ENCODE measurements around the gene ATP6V1A. TPM values are rescaled to one million over a fixed set of nuclear protein-coding genes. Genes with fewer than 3 reads are reported as not detected.
A peak's percentile ranks its signal among the peaks of the same experiment; 100 is the strongest.

The ATP6V1A gene
- 10 to 100 TPM; 38.5 to 42.5 TPM for total RNA-seq
- long read RNA-seq, donor 1, full-length matches to known transcripts = 3 of 8 reads
- long read RNA-seq, donor 1, partial matches to known transcripts = 2 of 8 reads
- long read RNA-seq, donor 1, other reads (novel, unspliced or antisense) = 3 of 8 reads
- long read RNA-seq, donor 2, full-length matches to known transcripts = 18 of 25 reads
- long read RNA-seq, donor 2, partial matches to known transcripts = 3 of 25 reads
- long read RNA-seq, donor 2, other reads (novel, unspliced or antisense) = 4 of 25 reads

DNA sequence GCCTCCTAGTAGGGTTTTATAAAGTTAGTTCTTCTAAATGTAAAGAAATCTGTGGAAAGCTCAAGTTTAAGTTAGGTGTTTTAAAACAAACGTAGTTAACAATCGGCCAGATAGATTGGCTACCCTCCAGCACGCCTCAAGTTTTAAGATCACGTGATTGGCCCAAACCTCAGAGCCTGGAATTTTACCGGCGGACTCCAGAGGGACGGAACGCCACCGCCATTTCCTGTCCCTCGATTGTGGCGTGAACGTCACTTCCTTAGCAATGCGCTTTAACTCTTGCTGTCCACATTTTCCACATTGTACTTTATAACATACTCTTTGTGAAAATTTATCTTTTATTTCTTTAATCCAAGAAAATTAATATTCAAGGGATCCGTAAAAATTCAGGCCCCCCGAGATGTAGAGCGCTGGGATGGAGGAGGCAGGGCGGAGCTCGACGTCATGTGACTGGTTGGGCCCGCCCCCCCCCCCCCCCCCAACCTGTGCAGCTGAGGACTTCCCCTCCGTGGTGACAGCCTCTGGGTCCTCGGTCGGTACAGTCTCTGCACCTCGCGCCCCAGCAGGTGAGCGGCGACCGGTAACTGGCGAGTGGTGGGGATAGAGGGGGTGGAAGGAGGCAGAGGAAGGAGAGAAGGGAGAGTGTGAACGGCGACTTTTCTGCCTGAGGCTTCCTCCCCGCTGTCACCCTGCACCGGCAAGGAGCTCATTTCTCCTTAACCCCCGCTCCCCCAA lies at the start of gene ATP6V1A:
TSS of gene ATP6V1A (plus strand) at position 488 of the 735 bp plus-strand sequence. CDS start 31,719 bp downstream, outside the sequence.
- intact Hi-C loops (cut with DNase I) = no loop called here
- peak; percentile 96 for DNase-seq (ENCODE audit: low spot score)

DNA sequence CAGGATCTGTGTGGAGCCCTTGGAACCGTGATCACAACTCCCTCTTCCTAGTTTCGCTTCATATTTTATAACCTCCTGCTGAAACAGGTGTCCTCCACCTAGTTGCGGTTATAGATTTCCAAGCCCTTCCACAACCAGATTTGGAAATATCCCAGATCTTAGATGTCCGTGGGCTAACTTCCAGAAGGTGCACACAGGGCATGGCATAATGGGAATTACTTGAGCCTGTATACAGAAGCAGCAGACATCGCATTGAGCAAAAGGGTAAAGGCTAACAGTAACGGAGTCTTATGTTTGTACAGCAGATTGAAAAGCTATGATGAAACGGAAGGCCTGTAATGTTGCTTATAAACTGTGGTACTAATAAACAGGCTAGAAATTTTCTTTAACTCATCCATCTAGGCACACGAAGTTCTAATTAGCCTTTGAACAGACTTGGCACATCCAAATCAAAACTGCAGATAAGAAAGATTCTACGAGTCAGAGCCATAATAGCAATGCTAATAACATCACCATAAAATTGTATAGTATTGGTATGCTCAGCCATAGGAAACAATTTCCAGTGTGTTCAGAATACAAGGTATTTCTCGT lies 49.2 kb upstream of the ATP6V1A start:
- intact Hi-C loops (cut with DNase I) = no loop called here
- DNase-seq (ENCODE audit: low spot score) = no peak

DNA sequence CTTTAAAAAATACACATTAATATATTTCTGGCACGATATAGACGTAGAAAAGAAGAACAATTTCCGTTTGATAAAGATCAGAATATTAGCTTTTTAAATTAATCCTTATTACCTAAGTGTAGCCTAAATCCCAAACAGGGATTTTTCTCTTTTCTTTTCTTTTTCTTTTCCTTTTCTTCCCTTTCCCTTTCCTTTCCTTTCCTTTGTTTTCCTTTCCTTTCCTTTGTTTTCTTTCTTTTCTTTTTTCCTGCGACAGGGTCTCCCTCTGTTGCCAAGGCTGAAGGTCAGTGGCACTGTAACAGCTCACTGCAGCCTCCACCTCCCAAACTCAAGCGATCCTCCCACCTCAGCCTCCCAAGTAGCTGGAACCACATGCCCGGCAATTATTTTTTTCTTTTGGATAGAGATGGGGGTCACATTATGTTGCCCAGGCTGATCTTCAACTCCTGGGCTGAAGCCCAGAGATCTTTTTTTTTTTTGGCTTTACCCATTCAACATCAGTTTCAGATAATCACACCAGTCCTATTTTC lies 48.6 kb upstream of the ATP6V1A start:
- intact Hi-C loops (cut with DNase I) = no loop called here
- no peak for DNase-seq (ENCODE audit: low spot score)

DNA sequence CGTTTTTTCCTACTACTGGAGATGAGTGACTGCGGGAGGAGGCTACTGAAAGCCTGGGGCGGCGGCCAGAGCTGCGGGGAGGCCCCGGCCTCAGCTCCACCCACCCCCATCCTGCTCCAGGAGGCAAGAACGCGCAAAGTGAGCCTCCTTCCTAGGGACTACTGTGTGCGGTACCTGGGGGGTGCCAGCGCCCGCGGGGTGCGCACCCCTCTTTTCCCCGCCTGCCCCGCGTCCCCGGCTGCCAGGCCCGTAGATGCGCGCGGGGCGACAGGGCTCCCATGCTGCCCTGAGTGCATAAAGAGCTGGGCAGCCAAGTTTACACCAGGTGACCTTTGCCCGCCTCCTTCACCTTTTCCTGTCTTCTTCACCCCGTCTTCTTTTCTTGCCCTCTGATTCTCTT lies 47.9 kb upstream of the ATP6V1A start:
- intact Hi-C loops (cut with DNase I) = no loop called here
- no peak for DNase-seq (ENCODE audit: low spot score)

DNA sequence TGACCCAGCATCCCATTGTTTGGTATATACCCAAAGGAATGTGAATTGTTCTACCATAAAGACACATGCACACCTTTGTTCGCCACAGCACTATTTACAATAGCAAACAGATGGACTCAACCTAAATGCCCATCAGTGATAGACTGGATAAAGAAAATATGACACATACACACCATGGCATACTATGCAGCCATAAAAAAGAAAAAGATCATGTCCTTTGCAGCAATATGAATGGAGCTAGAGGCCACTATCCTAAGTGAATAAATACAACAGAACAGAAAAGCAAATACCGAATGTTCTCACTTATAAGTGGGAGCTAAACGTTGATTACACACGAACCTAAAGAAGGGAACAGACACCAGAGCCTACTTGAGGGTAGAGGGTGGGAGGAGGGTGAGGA lies 39.0 kb upstream of the ATP6V1A start:
- intact Hi-C loops (cut with DNase I) = no loop called here

DNA sequence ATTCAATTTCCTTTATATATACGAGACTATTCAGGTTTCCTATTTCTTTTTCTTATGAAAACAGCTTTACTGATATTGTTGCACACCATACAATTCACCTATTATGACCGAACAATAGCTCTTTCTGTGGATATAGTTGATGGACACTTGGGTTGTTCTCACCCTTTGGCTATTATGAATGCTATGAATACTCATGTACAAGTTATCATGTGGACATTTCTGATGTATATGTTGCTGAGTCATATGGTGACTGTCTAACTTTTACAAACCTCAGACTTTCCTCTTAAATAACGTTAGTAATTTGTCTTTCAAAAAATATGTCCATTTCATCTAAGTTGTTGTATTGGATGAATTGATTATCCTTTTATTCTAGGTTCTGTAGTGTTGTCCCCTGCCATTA lies 34.7 kb upstream of the ATP6V1A start:
- no peak for DNase-seq (ENCODE audit: low spot score)
- intact Hi-C loops (cut with DNase I) = no loop called here

More for the DNA sequence above, 39.0 kb upstream of the ATP6V1A start:
- DNase-seq (ENCODE audit: low spot score) = no peak

DNA sequence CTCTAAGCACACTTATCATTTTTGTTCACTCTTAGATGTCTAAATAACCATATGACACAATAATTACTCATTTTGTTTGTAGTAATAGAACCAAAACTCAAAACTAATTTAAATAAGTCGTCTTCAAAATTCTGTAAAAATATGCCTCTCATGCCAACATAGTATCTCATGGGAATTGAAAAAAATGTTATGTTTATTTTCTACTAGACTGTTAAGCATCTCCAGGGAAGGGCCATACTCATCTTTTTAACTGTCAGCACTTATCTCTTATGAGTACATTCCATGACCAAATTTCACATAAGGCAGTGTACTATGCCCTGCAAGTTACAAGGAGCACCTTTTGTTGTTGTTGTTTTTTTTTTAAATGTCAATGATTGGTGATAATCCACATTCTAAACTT lies 32.1 kb upstream of the ATP6V1A start:
- intact Hi-C loops (cut with DNase I) = no loop called here
- no peak for DNase-seq (ENCODE audit: low spot score)

DNA sequence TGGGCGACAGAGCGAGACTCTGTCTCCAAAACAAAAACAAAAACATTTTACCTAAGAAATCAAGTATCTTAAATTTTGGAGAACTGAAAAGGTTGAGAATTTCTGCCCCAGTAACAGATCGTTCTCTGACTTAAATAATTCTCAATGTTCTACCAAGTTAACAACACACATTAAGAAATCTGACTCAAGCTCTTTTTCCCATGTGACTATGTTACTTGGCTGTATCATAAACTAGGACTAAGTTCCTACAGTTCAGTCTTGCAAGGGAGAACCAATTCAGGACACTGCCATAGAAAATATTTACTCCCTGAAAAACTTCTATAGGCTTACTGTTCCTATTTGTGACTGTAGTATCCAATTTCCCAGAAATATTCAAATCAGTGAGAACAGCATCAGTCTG lies 29.5 kb upstream of the ATP6V1A start:
- intact Hi-C loops (cut with DNase I) = no loop called here
- DNase-seq (ENCODE audit: low spot score) = no peak

DNA sequence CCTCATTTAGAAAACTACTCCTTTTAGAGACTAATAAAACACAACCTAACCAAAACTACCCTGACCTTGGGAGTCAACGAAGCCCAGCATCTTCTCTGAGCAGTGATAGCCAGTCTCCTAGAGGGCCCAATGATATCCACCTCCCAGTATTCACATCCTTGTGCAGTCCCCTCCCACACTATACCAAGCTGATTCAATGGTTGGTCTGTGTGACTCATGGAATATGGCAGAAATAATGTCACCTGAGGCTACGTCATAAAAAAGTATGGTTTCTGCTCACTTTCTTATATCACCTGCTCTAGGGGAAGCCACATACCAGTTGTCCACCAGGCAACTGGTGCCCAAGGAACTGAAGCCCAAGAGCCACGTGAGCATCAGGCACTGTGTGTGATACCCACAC lies 29.0 kb upstream of the ATP6V1A start:
- intact Hi-C loops (cut with DNase I) = no loop called here
- DNase-seq (ENCODE audit: low spot score) = no peak

DNA sequence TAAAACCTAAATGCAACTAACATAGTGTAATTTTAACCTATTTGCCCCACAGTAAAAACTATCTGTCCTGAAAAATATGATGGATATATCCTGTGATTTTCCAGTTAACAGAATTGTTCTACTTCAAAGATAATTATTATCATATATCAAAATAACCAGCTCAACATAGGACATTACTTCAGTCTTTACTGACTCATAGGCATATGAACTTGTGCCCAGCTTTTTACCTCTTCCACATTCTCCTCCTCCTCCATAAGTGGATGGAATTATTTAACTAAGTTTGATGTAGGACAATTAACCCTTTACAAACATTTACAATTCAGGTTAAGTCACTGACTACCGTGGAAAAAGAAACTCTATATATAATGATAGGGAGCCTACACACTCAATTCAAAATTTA lies 27.5 kb upstream of the ATP6V1A start:
- DNase-seq (ENCODE audit: low spot score) = no peak
- intact Hi-C loops (cut with DNase I) = no loop called here

DNA sequence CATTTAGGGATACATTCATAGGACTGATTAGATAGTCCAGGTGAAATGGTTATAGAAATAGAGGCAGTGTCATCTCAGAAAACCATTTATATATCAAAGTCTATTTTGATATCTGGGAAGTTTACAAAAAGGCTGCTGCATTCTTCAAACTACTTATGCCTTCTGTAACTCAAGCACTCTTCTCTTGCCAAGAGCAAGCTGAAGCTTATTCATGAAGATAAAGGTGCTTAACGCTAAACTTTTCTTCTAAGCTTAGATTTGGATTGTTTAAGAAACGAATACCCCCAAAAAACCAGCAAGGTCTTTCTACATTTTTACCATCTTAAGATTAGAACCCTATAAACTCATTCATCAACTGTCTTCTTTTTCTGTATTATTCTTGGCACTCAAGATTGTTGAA lies 27.1 kb upstream of the ATP6V1A start:
- no peak for DNase-seq (ENCODE audit: low spot score)
- intact Hi-C loops (cut with DNase I) = no loop called here

DNA sequence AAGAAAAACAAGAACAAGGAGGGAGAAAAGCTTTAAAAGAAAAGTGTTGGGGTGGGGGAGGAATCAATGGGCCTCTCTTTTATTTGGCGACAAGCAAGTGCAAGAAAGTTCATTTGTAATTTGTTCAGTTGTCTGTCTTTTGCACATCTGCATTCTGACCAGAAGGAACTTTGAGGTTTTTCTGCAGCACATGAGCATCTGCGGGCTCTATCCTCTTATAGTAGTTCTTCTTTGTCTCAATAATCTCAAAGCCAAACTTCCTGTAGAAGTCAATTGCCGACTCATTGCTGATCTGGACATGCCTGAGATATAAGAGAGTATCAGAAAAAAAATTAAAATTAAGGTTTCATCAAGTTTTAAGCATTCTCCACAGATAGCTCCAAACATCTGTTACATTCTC lies 25.2 kb upstream of the ATP6V1A start:
- no peak for DNase-seq (ENCODE audit: low spot score)
- intact Hi-C loops (cut with DNase I) = no loop called here

DNA sequence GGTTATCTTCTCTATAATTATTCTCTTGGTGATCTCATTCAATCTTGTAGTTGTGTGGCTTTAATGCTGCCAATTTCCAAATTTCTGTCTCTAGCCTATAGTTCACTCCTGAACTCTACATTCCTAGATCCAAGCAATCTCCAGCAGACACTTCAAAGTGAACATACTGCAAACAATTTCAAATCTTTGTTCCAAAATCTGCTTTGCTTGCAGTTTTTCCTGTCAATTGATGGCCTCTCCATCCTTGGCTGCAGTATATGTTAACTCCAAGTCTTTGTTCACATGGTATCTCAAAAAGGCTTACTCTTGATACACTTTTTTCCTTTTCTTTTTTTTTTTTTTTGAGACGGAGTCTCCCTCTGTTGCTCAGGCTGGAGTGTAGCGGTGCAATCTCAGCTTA lies 18.2 kb upstream of the ATP6V1A start:
- no peak for DNase-seq (ENCODE audit: low spot score)
- intact Hi-C loops (cut with DNase I) = no loop called here

DNA sequence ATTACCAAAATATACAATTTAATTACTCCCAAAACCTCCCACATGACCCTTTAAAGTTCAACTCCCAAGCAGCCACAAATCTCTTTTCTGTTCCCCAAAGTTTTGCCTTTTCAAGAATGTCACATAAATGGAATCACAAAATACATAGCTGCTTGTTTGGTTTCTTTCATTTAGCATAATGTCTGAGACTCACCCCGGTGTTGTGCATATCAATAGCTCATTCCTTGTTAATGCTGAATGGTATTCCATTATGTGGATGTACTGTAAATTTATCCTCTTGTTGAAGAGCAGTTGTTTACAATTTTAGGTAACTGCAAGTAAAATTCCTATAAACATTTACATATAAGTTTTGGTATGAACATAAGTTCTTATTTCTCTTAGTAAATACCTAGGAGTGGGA lies 16.3 kb upstream of the ATP6V1A start:
- DNase-seq (ENCODE audit: low spot score) = no peak
- intact Hi-C loops (cut with DNase I) = no loop called here

DNA sequence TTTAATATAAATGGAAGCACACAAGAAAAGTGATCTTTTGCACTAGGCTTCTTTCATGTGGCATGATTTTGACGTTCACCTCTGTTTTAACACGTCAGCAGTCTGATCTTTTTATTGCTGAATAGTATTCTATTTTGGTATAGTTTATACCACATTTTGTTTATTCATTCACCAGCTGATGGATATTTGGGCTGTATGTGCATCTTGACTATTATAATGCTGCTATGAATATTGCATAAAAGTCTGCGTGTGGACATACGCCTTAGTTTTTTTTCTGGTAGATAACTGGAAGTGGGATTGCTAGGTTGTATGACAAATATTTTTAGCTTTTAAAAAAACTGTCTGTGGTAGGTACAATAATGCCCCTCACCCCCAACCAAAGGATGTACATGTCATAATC lies 15.1 kb upstream of the ATP6V1A start:
- no peak for DNase-seq (ENCODE audit: low spot score)
- intact Hi-C loops (cut with DNase I) = no loop called here

DNA sequence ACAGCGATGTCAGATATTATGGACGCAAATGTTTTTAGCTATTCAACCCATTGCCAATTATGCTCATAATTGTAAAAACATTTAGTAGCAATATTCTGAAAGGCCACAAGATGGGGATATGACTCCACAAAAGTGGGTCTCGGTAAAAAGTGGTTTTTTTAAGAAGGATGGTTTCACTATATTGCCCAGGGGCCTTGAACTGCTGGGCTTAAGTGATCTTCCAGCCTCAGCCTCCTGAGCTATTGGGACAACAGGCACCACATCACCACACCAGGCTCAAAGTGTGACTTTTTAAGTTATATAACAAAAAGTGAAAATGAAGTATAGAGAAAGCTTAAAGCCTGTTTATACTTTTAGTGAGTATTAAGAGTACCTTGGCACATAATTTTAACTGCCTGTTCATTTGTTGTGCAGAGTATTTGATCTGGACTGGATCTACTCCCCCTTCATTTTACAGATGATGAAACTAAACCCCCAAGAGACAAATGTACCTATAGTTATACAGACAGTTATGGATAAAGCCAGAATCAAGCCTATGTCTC lies 10.2 kb upstream of the ATP6V1A start:
- DNase-seq (ENCODE audit: low spot score) = no peak
- intact Hi-C loops (cut with DNase I) = no loop called here

DNA sequence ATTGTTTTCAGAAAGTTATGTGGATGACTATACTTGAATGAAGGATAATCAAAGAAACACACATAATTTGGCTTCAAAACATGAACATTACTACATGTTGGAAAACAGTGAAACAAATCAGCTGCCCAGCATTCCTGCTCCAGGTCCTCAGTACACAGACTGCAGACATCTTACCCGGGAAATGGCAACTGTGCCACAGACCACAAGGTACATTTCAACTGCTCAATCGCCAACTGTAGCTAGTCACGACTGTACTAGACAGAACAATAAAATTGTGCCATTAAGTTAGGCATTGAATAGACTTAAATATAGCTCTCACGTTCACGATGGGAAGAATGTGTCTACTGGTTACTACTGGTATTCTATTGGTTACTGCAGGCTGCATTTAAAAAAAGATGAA lies 5.7 kb upstream of the ATP6V1A start:
- DNase-seq (ENCODE audit: low spot score) = no peak
- intact Hi-C loops (cut with DNase I) = no loop called here

DNA sequence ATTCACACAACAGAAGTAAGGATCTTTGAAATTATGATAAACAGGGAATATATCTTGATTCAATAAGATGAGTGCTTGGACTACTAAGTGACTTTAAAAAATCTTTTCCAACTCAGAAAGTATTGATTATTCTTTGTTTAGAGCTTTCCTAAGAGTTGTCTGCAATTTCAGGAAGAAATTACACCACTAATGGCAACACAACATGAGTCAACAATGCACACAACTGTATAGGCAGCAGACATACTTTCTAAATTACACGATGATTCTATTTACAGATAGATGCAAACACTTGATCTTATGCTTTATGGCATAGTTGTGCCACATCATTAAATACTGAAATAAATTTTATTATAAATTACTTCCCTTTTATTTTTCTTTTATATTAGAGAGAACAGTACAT lies 5.2 kb upstream of the ATP6V1A start:
- intact Hi-C loops (cut with DNase I) = no loop called here

DNA sequence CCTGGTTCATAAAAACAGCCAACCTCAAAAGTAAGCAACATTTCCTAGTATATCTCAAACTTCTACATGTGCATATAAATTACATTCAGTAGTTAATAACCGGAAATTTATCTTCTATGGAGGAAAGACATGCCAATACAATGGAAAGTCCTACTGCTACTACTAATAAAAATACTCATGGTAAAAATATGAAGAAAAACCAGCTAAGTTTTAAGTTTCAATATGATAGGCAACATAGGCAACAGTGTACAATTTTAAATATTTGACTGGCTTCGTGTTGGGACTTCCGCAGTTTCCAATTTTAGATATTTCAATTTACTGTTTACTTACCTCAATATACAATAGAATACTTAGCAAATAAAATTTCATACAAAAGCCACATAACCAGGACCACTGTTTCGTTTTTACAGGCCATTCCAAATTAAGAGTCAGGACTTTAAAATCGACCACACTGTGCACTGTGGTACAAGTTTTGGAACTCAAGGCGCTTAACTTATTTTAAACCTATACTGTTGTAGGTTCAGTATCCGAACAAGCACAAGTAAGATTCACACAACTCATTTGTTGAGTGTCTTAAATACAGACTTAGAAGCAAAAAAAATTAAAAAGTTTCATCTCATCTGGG lies 3.7 kb upstream of the ATP6V1A start:
- intact Hi-C loops (cut with DNase I) = no loop called here
- DNase-seq (ENCODE audit: low spot score) = no peak

More for the DNA sequence above, 5.2 kb upstream of the ATP6V1A start:
- no peak for DNase-seq (ENCODE audit: low spot score)
